Stimulated activated CD8-positive, alpha-beta memory T cell treated with anti-CD3 and anti-CD28 coated beads, Interleukin-7, amount 100 ng/mL, for 48 hours (primary cell): ENCODE data around the gene TRAPPC13.
"Not testable (repeated sequence)": the region's sequence is repeated elsewhere in the genome, so short reads cannot be mapped to it uniquely, and the experiment has no call there.

Experiments
- DNase-seq, 2 donors: peaks; one replicate each; pipeline ENCODE4 v3.0.0-alpha.2; 2020; ENCODE audit warnings: low read depth in 1 of 2; ENCODE audit errors: extremely low read depth in 1 of 2

TRAPPC13 gene

DNA sequence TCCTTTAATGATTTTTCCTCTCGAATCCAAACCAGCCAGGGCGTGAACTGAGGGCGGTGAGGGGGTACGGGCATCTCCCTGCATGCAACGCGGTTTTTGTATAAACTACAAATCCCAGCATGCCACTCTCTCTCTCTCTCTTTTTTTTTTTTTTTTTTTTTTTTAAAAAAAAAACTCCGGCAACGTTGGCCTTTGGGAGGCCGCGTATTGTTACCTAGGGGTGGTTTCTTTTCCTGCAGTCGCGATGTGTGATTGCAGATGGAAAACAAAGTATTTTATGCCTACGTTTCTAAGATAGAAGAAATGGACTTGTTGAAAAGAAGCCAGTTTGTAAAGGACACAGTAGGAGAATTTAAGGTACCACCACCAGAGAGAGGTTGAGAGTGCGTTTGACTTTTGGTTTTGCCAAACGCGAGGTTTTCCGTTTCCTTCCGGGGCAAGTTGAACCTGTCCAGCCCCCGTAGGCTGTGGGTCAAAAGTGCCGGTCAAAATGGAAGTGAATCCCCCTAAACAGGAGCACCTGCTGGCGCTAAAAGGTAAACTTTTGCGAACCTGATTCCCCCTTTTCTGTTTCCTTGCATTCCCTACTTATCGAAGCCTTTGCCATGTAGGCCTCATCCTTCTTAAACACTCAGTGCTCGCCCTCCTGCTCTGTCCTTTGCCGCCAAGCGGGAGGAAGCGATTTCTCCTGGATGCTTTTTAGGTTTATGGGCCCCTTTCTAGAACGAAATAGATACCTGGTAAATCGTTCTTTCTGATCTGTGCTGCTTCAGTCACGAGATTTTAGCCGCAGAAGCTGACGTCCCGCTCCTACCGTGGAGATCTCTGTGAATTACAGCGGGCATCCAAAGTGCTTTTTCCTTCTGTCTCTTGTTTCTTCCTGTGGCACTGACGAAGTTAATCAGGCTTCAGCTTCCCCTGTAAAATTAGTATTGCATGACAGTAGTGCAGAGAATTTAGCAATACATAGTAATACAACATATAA, at the start of gene TRAPPC13, which contains the start of gene SHLD3:
TSS of gene TRAPPC13 (plus strand) at position 457 of the 985 bp plus-strand sequence. CDS start at position 491, 34 bp downstream.
TSS of gene SHLD3 (plus strand) at position 457 of the 985 bp plus-strand sequence. CDS start 4,561 bp downstream, outside the sequence.
- DNase-seq = peak; percentile 45 to 75

DNA sequence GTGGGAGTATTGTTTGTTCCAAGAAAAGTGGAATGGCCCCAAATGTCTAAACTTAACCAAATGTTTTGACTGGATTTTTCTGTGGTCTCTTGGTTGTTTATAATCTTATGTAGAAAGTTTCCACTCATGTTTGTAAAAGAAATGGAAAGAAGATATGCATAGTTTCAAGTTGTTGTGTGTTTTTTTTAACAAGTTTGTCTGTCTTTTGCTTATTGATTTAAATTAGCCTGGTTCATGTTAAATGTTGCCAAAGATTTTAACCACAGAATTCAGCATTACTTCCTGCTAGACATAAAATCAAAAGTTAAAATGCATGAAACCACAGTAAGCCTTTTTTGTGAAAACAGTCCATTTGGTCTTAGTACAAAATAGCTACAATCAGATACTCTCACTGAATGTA, 47.7 kb upstream of the TRAPPC13 start:
- no peak for DNase-seq

DNA sequence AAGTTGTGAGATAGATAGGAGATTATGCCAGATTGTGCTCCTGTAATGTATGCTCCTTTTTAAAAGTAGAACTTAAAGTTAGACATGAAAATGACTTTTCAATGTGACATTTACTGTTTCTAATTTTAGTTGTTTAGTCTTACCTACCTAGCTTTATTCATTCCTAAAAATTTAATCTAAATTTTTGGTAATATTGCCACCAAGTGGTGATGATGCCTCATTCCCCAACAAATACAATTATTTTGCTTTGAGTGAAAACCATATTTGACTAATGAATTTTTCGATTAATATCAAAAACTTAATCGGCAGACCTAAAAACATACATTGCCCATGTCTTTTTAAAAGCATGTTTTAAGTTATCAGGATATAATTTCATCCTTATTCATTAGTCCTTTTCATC, 36.1 kb upstream of the TRAPPC13 start:
- DNase-seq = no peak

DNA sequence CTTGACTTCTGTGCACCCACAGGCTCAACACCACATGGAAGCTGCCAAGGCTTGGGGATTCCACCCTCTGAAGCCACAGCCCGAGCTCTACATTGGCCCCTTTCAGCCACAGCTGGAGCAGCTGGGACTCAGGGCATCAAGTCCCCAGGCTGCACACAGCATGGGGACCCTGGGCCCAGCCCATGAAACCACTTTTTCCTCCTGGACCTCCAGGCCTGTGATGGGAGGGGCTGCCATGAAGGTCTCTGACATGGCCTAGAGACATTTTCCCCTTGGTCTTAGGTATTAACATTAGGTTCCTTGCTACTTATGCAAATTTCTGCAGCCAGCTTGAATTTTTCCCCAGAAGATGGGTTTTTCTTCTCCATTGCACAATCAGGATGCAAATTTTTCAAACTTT, 23.1 kb upstream of the TRAPPC13 start:
- not testable (repeated sequence) for DNase-seq

GRCh38 chr5:65611524-65611923, 13.3 kb upstream of the TRAPPC13 start:
- no peak for DNase-seq

- DNase-seq = no peak
These were observed 12.4 kb upstream of the TRAPPC13 start for GRCh38 chr5:65612298-65612907.

DNA sequence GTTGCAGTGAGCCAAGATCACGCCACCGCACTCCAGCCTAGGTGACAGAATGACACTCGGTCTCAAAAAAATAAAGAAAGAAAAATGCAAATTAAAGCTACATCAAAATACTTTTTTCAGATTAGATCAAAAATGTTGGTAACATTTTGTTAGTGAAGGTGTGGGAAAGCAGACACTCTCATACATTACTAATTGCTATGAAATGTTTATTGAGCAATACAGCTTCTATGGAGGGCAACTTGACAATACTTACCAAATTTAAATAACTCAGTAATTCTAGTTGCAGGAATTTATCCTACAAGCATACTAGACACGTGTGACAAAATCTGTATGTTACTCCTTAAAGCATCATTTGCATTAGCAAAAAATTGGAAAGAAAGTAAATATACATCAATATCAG, 4.8 kb upstream of the TRAPPC13 start:
- no peak for DNase-seq

DNA sequence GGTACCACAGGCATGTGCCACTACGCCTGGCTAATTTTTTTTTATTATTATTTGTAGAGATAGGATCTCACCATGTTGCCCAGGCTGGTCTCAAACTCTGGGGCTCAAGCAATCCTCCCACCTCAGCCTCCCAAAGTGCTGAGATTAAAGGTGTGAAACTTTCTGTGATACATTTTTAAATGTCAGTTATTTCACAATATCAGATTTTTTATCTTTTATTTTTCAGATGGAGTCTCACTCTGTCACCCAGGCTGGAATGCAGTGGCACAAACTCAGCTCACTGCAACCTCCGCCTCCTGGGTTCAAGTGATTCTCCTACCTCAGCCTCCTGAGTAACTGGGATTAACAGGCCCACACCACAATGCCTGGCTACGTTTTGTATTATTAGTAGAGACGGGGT, 2.9 kb upstream of the TRAPPC13 start:
- not testable (repeated sequence) for DNase-seq

GRCh38 chr5:65623482-65623881, 1.3 kb upstream of the TRAPPC13 start:
- no peak for DNase-seq

GRCh38 chr5:65624025-65624570, 729 bp upstream of the TRAPPC13 start, which contains the start of gene TRIM23:
Gene TRIM23, minus strand, starts transcription at chr5:65624333. Its CDS starts 59 bp downstream, at chr5:65624274.
- DNase-seq = peak; percentile 77 to 88

- no peak for DNase-seq
These were observed 916 bp downstream of the TRAPPC13 start for GRCh38 chr5:65625743-65626142.

DNA sequence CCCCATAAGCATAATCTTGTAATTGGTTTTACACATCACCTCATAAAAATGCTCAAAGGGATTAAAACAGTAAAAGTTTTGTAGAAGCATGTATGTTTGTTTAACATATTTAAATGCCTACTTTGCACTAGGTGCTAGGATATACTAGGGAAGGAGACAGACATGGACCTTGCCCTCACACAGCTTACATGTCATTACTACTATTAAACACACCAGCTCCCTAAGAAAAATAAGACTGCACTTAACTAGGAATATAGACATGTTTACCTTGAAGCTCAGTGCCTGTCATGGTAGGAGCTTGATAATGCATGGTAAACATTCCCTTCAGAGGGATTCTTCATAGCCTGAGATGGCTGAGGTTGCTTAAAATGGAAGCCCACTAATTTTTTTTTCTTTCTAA, 6.2 kb downstream of the TRAPPC13 start:
- no peak for DNase-seq

GRCh38 chr5:65640240-65640639, 15.4 kb downstream of the TRAPPC13 start:
- no peak for DNase-seq

- no peak for DNase-seq
These were observed 22.1 kb downstream of the TRAPPC13 start for GRCh38 chr5:65646938-65647337.

GRCh38 chr5:65647941-65648340, 23.1 kb downstream of the TRAPPC13 start:
- no peak for DNase-seq

- DNase-seq = no peak
These were observed 26.3 kb downstream of the TRAPPC13 start for GRCh38 chr5:65651144-65651543.

GRCh38 chr5:65654713-65655112, 29.9 kb downstream of the TRAPPC13 start:
- no peak for DNase-seq

GRCh38 chr5:65663804-65664521, 39.1 kb downstream of the TRAPPC13 start:
- DNase-seq = no peak

DNA sequence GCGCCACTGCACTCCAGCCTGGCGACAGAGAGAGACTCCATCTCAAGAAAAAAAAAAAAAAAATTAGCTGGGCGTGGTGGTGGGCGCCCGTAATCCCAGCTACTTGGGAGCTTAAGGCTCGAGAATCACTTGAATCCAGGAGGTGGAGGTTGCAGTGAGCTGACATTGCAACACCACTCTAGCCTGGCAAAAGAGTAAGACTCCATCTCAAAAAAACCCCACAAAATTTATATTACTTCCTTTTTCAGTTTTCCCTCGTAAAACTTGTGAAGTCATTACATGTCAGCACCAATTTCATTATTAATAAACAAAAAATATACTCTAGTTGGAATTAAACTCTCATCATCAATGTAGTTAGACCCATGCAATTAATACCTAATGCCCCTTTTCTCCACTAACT, 43.9 kb downstream of the TRAPPC13 start:
- no peak for DNase-seq

DNA sequence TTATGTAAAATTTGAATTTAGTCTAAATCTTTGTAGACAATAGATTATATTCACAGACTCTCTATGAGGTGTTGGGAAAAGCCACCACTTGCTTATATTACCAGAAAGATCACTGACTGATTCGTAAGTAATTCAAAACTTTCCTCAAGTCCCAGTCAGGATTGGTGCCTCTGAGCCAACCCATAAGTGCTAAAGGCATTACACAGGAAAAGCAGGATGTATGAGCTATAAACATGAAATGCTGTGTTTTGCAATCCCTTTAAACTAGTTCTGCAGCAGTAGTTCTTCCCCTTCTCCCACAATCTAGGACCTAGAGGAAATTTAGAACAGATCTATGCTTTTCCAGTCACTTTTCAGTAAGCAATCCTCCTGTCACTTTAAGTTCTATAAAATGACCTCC, 48.0 kb downstream of the TRAPPC13 start:
- no peak for DNase-seq

- no peak for DNase-seq
These were observed 49.9 kb downstream of the TRAPPC13 start for GRCh38 chr5:65674749-65675148.
